Measurements from ENCODE around the gene KHK. TPM values are rescaled to one million over a fixed set of nuclear protein-coding genes. Genes with fewer than 3 reads are reported as not detected.

Gene KHK
- total RNA-seq, 1 experiment from 2014 or later: 0.63 TPM

GRCh38 chr2:27051902-27052645 is 34.5 kb upstream of the KHK start:
- Histone ChIP-seq H3K27me3 (no peaks in the 10 kb centered on the region), H3K36me3 (peaks cover 16% of the 10 kb centered on the region), H3K4me1 (no peaks in the 10 kb centered on the region; the same call in 1 of the 2 replicates), H3K9me3 (replicated peaks) (no peaks in the 10 kb centered on the region), H3K27ac (no peak overlapping the region; the same call in 1 of the 2 replicates), H3K4me3 (peak overlapping the region; percentile 71)
- no peak for DNase-seq

DNA sequence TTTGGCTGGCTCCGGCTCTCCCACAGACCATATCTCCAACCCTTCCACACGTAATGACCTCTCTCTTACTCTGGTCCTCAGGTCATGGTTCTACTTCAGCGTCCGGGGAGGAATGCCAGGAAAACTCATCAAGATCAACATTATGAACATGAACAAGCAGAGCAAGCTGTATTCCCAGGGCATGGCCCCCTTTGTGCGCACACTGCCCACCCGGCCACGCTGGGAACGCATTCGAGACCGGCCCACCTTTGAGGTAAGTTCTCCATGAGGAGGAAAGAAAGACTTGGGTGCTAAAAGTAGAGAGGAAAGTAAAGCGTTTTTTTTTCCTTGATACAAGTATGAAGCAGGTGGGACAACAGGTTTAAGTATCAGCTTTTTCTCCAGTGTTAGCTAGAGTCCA is 33.3 kb upstream of the KHK start:
- Histone ChIP-seq H3K4me3 (no peak overlapping the region), H3K4me1 (no peaks in the 10 kb centered on the region; the same call in 1 of the 2 replicates), H3K36me3 (peaks cover 21% of the 10 kb centered on the region), H3K9me3 (replicated peaks) (no peaks in the 10 kb centered on the region), H3K27me3 (no peaks in the 10 kb centered on the region), H3K27ac (no peak overlapping the region)
- no peak for DNase-seq

- H3K27me3 ChIP-seq: no peaks in the 10 kb centered on the region
- H3K36me3 ChIP-seq: peaks cover 21% of the 10 kb centered on the region
- no peaks in the 10 kb centered on the region; the same call in 1 of the 2 replicates for H3K4me1 ChIP-seq
- no peak for DNase-seq
- H3K4me3 ChIP-seq: no peak overlapping the region
- no peak overlapping the region for H3K27ac ChIP-seq
- H3K9me3 ChIP-seq (replicated peaks): no peaks in the 10 kb centered on the region
Measured at GRCh38 chr2:27053776-27054175, 32.8 kb upstream of the KHK start.

DNA sequence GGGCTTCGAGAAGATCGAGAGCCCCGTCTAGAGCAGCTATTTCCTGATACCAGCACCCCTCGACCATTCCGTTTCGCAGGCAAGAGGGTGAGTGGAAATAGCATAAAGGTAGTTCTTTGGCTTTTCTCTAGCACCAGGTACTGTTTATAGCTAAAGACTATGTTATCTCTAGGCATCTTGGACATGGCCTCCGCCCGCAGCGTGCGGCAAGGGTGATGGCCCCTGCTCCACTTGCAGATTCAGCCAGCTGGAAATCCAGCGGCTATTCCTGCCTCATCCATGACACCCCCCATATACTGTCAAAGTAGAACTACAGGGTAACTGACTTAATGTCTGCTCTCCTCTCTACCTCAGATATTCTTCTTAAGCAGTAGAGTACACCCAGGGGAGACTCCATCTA is 31.9 kb upstream of the KHK start:
- Histone ChIP-seq H3K27ac (no peak overlapping the region), H3K4me1 (no peaks in the 10 kb centered on the region), H3K36me3 (peaks cover 21% of the 10 kb centered on the region), H3K9me3 (replicated peaks) (no peaks in the 10 kb centered on the region), H3K4me3 (no peak overlapping the region), H3K27me3 (no peaks in the 10 kb centered on the region)
- DNase-seq: no peak

DNA sequence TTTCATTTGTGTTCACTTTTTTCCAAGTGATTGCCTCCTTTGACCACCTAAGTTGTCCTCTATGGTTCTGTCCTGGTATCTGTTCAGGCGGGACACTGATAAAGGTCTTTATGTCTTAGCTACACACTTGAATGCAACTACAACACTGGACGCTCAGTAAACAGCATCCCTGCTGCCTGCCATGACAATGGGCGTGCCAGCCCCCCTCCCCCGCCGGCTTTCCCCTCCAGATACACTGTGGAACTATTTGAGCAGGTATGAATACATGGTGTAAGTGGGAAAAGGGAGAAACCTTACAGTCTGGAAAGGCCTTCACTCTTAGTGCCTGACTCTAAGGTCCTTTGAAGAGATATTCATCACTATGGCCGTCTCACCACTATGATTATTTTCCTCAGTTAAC is 29.4 kb upstream of the KHK start:
- no peak for DNase-seq
- no peak overlapping the region for H3K27ac ChIP-seq
- no peaks in the 10 kb centered on the region for H3K4me1 ChIP-seq
- H3K4me3 ChIP-seq: no peak overlapping the region
- no peaks in the 10 kb centered on the region for H3K9me3 ChIP-seq (replicated peaks)
- peaks cover 31% of the 10 kb centered on the region for H3K36me3 ChIP-seq
- no peaks in the 10 kb centered on the region for H3K27me3 ChIP-seq

DNA sequence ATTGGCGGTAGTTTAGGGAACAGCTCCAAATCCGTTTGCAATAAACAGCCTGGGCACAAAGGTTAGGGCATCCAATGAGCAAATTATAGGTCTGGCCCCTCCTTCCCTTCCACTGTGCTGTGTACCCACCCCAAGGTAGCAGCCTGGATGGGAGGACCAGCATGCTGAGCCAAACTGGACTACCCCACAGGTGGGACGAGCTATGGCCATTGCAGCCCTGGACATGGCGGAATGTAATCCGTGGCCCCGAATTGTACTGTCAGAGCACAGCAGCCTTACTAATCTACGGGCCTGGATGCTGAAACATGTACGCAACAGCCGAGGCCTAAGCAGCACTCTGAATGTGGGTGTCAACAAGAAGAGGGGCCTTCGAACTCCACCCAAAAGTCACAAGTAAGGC is 28.4 kb upstream of the KHK start:
- no peak overlapping the region for H3K4me3 ChIP-seq
- no peaks in the 10 kb centered on the region for H3K9me3 ChIP-seq (replicated peaks)
- H3K27ac ChIP-seq: no peak overlapping the region
- H3K27me3 ChIP-seq: no peaks in the 10 kb centered on the region
- no peaks in the 10 kb centered on the region for H3K4me1 ChIP-seq
- H3K36me3 ChIP-seq: peaks cover 31% of the 10 kb centered on the region
- DNase-seq: no peak

GRCh38 chr2:27059141-27059820 is 27.3 kb upstream of the KHK start:
- Histone ChIP-seq H3K4me3 (no peak overlapping the region), H3K9me3 (replicated peaks) (no peaks in the 10 kb centered on the region), H3K27ac (no peak overlapping the region), H3K36me3 (peaks cover 31% of the 10 kb centered on the region), H3K27me3 (no peaks in the 10 kb centered on the region), H3K4me1 (no peaks in the 10 kb centered on the region)
- no peak for DNase-seq

GRCh38 chr2:27060323-27060722 is 26.2 kb upstream of the KHK start:
- no peak overlapping the region for H3K27ac ChIP-seq
- H3K9me3 ChIP-seq (replicated peaks): no peaks in the 10 kb centered on the region
- DNase-seq: no peak
- H3K4me1 ChIP-seq: no peaks in the 10 kb centered on the region
- no peaks in the 10 kb centered on the region for H3K27me3 ChIP-seq
- peaks cover 24% of the 10 kb centered on the region for H3K36me3 ChIP-seq
- H3K4me3 ChIP-seq: no peak overlapping the region

DNA sequence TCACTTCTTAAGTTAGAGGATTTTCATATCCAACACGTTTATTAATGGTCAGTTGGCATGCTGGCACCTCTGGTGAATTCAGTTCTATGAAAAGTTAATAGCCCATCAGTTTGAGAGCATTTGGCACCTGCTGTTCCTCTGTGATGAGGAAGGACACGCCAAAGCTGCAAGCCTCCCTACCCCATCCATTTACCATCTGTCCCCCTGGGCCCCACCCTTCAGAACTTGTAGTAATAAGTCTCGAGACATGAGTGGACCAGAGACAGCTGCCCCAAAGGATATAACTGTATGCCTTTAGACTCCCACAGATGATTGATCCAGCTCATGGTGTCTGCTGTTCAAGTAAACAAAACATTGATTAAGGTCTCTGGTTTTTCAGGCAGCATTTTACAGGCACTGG is 21.4 kb upstream of the KHK start:
- Histone ChIP-seq H3K4me3 (no peak overlapping the region), H3K9me3 (replicated peaks) (no peaks in the 10 kb centered on the region), H3K27ac (no peak overlapping the region), H3K36me3 (peaks cover 30% of the 10 kb centered on the region), H3K27me3 (no peaks in the 10 kb centered on the region), H3K4me1 (no peaks in the 10 kb centered on the region)
- no peak for DNase-seq

GRCh38 chr2:27067385-27067784 is 19.2 kb upstream of the KHK start:
- Histone ChIP-seq H3K4me1 (no peaks in the 10 kb centered on the region), H3K27me3 (no peaks in the 10 kb centered on the region), H3K9me3 (replicated peaks) (no peaks in the 10 kb centered on the region), H3K4me3 (no peak overlapping the region), H3K27ac (no peak overlapping the region), H3K36me3 (peaks cover 21% of the 10 kb centered on the region)
- DNase-seq: no peak

DNA sequence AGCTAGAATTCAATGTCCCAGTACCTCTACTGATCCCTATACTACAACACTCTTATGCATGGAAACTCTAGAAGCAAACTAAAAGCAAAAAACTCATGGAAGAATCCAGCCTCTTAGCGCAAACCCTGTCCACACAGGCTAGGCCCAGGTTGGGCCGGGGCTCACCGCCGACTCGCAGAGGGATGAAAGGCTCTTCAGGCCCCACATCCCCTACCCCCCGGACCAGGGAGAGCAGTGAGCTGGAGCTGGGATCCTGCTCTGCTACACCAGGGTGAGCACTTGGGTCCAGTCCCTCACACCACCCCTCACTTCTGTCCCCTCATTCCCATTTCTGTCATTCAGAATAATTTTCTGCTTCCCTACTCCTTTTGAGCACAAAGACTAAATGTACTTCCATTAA is 17.1 kb upstream of the KHK start:
- Histone ChIP-seq H3K9me3 (replicated peaks) (no peaks in the 10 kb centered on the region), H3K4me3 (no peak overlapping the region), H3K27ac (no peak overlapping the region)

GRCh38 chr2:27069961-27070618 is 16.5 kb upstream of the KHK start:
- Histone ChIP-seq H3K27me3 (no peaks in the 10 kb centered on the region), H3K36me3 (peaks cover 21% of the 10 kb centered on the region), H3K4me1 (peaks cover 10% of the 10 kb centered on the region), H3K27ac (no peak overlapping the region), H3K4me3 (peak overlapping the region; percentile 92; the same call in 1 of the 2 replicates), H3K9me3 (replicated peaks) (no peaks in the 10 kb centered on the region)
- DNase-seq: no peak

More for the DNA sequence above, 17.1 kb upstream of the KHK start:
- H3K36me3 ChIP-seq: peaks cover 21% of the 10 kb centered on the region
- peaks cover 4% of the 10 kb centered on the region; the same call in 1 of the 2 replicates for H3K4me1 ChIP-seq
- DNase-seq: no peak
- no peaks in the 10 kb centered on the region for H3K27me3 ChIP-seq

GRCh38 chr2:27070653-27071276 is 15.8 kb upstream of the KHK start:
- H3K4me1 ChIP-seq: peaks cover 16% of the 10 kb centered on the region
- peak overlapping the region; percentile 92 for H3K4me3 ChIP-seq
- peaks cover 21% of the 10 kb centered on the region for H3K36me3 ChIP-seq
- H3K9me3 ChIP-seq (replicated peaks): no peaks in the 10 kb centered on the region
- DNase-seq: no peak
- no peaks in the 10 kb centered on the region for H3K27me3 ChIP-seq
- peak overlapping the region; percentile 43; the same call in 1 of the 2 replicates for H3K27ac ChIP-seq

- peak; percentile 91 to 96 for DNase-seq
- peaks cover 22% of the 10 kb centered on the region for H3K4me1 ChIP-seq
- H3K9me3 ChIP-seq (replicated peaks): no peaks in the 10 kb centered on the region
- peak within 1 kb of the TSS; percentile 92 for H3K4me3 ChIP-seq
- no peaks in the 10 kb centered on the region for H3K27me3 ChIP-seq
- peaks cover 19% of the 10 kb centered on the region for H3K36me3 ChIP-seq
- peak within 1 kb of the TSS; percentile 44 for H3K27ac ChIP-seq
Measured at GRCh38 chr2:27071277-27071989, 15.1 kb upstream of the KHK start, which contains the start of gene OST4. OST4 (minus strand) TSS chr2:27071654.

Data from SJCRH30 (cell line).